Fibroblast of skin of left quadriceps (primary cell): Measurements from ENCODE around the gene ISOC1.

Experiments
- DNase-seq, 2 experiments: peaks; one replicate each; pipeline ENCODE4 v3.0.0-alpha.2; 2013; ENCODE audit warnings: low read depth in 2 of 2

Gene ISOC1

GRCh38 chr5:129125819-129126218, 31.3 kb downstream of the ISOC1 start:
- DNase-seq = no peak

- no peak for DNase-seq
These were observed 39.0 kb downstream of the ISOC1 start for GRCh38 chr5:129133553-129133952.

GRCh38 chr5:129135633-129136032, 41.1 kb downstream of the ISOC1 start:
- DNase-seq = no peak

- DNase-seq = no peak
These were observed 43.1 kb downstream of the ISOC1 start for GRCh38 chr5:129137637-129138036.

GRCh38 chr5:129141078-129141477, 46.5 kb downstream of the ISOC1 start:
- DNase-seq = no peak

- no peak for DNase-seq
These were observed 47.1 kb downstream of the ISOC1 start for GRCh38 chr5:129141696-129142095.

- DNase-seq = no peak
These were observed 61.3 kb downstream of the ISOC1 start for GRCh38 chr5:129155876-129156275.

GRCh38 chr5:129161830-129162229, 67.3 kb downstream of the ISOC1 start:
- no peak for DNase-seq
